ENCODE measurements around the gene KCNQ1. TPM values are rescaled to one million over a fixed set of nuclear protein-coding genes. Genes with fewer than 3 reads are reported as not detected.

KCNQ1 gene
- total RNA-seq, 3 donors from 2014 or later, result 15.5 to 44.7 (median 37.4) TPM

- peak; percentile 1 for ATAC-seq
These were observed 294.9 kb downstream of the KCNQ1 start for GRCh38 chr11:2739531-2740274.

GRCh38 chr11:2740275-2740940 lies 295.6 kb downstream of the KCNQ1 start:
- Histone ChIP-seq H3K9me3 (no peaks in the 10 kb centered on the region), H3K36me3 (ENCODE audit: low read depth) (no peaks in the 10 kb centered on the region), H3K4me1 (ENCODE audit: low read depth) (peaks cover 10% of the 10 kb centered on the region), H3K4me3 (no peak overlapping the region)
- ATAC-seq (peak; percentile 37), DNase-seq (peak in 2 of 3 donors; percentile 25 to 51)
- TF ChIP-seq CTCF (IDR thresholded peaks at IDR 0.05), result no peak
- intact Hi-C loops (cut with DNase I, micrococcal nuclease), result no loop called here

More at GRCh38 chr11:2739531-2740274, 294.9 kb downstream of the KCNQ1 start:
- DNase-seq, result peak in 2 of 3 donors; percentile 14 to 49
- intact Hi-C loops (cut with DNase I, micrococcal nuclease), result no loop called here
- TF ChIP-seq CTCF (IDR thresholded peaks at IDR 0.05), result no peak
- Histone ChIP-seq H3K36me3 (ENCODE audit: low read depth) (no peaks in the 10 kb centered on the region), H3K4me3 (no peak overlapping the region), H3K4me1 (ENCODE audit: low read depth) (peaks cover 10% of the 10 kb centered on the region), H3K9me3 (no peaks in the 10 kb centered on the region)

GRCh38 chr11:2741006-2741376 lies 296.2 kb downstream of the KCNQ1 start:
- H3K4me3 ChIP-seq, result no peak overlapping the region
- DNase-seq (peak in 2 of 3 donors; percentile 19 to 25), ATAC-seq (no peak)
- intact Hi-C loops (cut with DNase I, micrococcal nuclease), result no loop called here
- no peak for TF ChIP-seq CTCF (IDR thresholded peaks at IDR 0.05)
- peaks cover 10% of the 10 kb centered on the region for H3K4me1 ChIP-seq (ENCODE audit: low read depth)
- no peaks in the 10 kb centered on the region for H3K36me3 ChIP-seq (ENCODE audit: low read depth)
- H3K9me3 ChIP-seq, result no peaks in the 10 kb centered on the region

- intact Hi-C loops (cut with DNase I, micrococcal nuclease), result no loop called here
- no peak for TF ChIP-seq CTCF (IDR thresholded peaks at IDR 0.05)
- no peaks in the 10 kb centered on the region for H3K36me3 ChIP-seq (ENCODE audit: low read depth)
- no peaks in the 10 kb centered on the region for H3K9me3 ChIP-seq
- ATAC-seq (no peak), DNase-seq (peak; percentile 20 to 41 (median 27))
- H3K4me1 ChIP-seq (ENCODE audit: low read depth), result peaks cover 9% of the 10 kb centered on the region
- no peak overlapping the region for H3K4me3 ChIP-seq
These were observed 296.7 kb downstream of the KCNQ1 start for GRCh38 chr11:2741377-2742131.

GRCh38 chr11:2742201-2742600 lies 297.4 kb downstream of the KCNQ1 start:
- H3K9me3 ChIP-seq, result no peaks in the 10 kb centered on the region
- intact Hi-C loops (cut with DNase I, micrococcal nuclease), result no loop called here
- TF ChIP-seq CTCF (IDR thresholded peaks at IDR 0.05), result no peak
- H3K36me3 ChIP-seq (ENCODE audit: low read depth), result no peaks in the 10 kb centered on the region
- ATAC-seq, result no peak
- H3K4me3 ChIP-seq, result no peak overlapping the region
- peaks cover 7% of the 10 kb centered on the region for H3K4me1 ChIP-seq (ENCODE audit: low read depth)
- DNase-seq, result peak in 2 of 3 donors; percentile 19
